Nephron progenitor cell (in vitro differentiated cells): Measurements from ENCODE around the gene PRDM11.

ENCODE experiments used
- DNase-seq: peaks from one replicate; pipeline ENCODE4 v3.0.0; 2021
- H3K27ac Mint-ChIP-seq: 2 replicates; pipeline ENCODE4 v1.8.0; 2021; ENCODE audit warnings: mild to moderate bottlenecking, moderate library complexity, mixed read lengths
- H3K27me3 Mint-ChIP-seq: 2 replicates; pipeline ENCODE4 v1.8.0; 2021; ENCODE audit warnings: mild to moderate bottlenecking, low read depth, mixed read lengths; ENCODE audit not compliant: poor library complexity
- H3K36me3 Mint-ChIP-seq: 2 replicates; pipeline ENCODE4 v1.8.0; 2021; ENCODE audit warnings: low read depth, mixed read lengths
- H3K4me1 Mint-ChIP-seq: 2 replicates; pipeline ENCODE4 v1.8.0; 2021; ENCODE audit warnings: mixed read lengths
- H3K4me3 Mint-ChIP-seq: 2 replicates; pipeline ENCODE4 v1.8.0; 2021; ENCODE audit warnings: mild to moderate bottlenecking, moderate library complexity, mixed read lengths
- H3K9me3 Mint-ChIP-seq: 2 replicates; pipeline ENCODE4 v1.8.0; 2021; ENCODE audit warnings: mild to moderate bottlenecking, moderate library complexity, mixed read lengths
- CTCF ChIP-seq: fragments of 200-600 bp; sonication (generic); IDR thresholded peaks from 2 replicates; pipeline ENCODE4 v1.5.0; 2021; ENCODE audit warnings: antibody characterized with exemption

PRDM11 gene

GRCh38 chr11:45273509-45273908, 127.1 kb downstream of the PRDM11 start:
- peaks cover 2% of the 10 kb centered on the region for H3K9me3 Mint-ChIP-seq
- peaks cover 68% of the 10 kb centered on the region for H3K27me3 Mint-ChIP-seq
- no peak overlapping the region for H3K4me3 Mint-ChIP-seq
- no peaks in the 10 kb centered on the region for H3K4me1 Mint-ChIP-seq
- DNase-seq: no peak
- H3K36me3 Mint-ChIP-seq: no peaks in the 10 kb centered on the region
- TF ChIP-seq CTCF: no peak
- no peak overlapping the region for H3K27ac Mint-ChIP-seq

- DNase-seq: no peak
- H3K27ac Mint-ChIP-seq: no peak overlapping the region
- H3K9me3 Mint-ChIP-seq: peaks cover 4% of the 10 kb centered on the region
- no peak for TF ChIP-seq CTCF
- no peak overlapping the region for H3K4me3 Mint-ChIP-seq
- no peaks in the 10 kb centered on the region for H3K36me3 Mint-ChIP-seq
- no peaks in the 10 kb centered on the region for H3K4me1 Mint-ChIP-seq
- peaks cover 65% of the 10 kb centered on the region for H3K27me3 Mint-ChIP-seq
Measured at GRCh38 chr11:45274206-45274605, 127.8 kb downstream of the PRDM11 start.

GRCh38 chr11:45275828-45276227, 129.4 kb downstream of the PRDM11 start:
- H3K27ac Mint-ChIP-seq: no peak overlapping the region
- peaks cover 19% of the 10 kb centered on the region for H3K9me3 Mint-ChIP-seq
- H3K27me3 Mint-ChIP-seq: peaks cover 51% of the 10 kb centered on the region
- no peak for DNase-seq
- H3K4me1 Mint-ChIP-seq: peaks cover 11% of the 10 kb centered on the region
- peaks cover 7% of the 10 kb centered on the region for H3K36me3 Mint-ChIP-seq
- TF ChIP-seq CTCF: no peak
- H3K4me3 Mint-ChIP-seq: no peak overlapping the region

- H3K9me3 Mint-ChIP-seq: peaks cover 19% of the 10 kb centered on the region
- H3K27ac Mint-ChIP-seq: no peak overlapping the region
- DNase-seq: no peak
- peaks cover 7% of the 10 kb centered on the region for H3K36me3 Mint-ChIP-seq
- peaks cover 46% of the 10 kb centered on the region for H3K27me3 Mint-ChIP-seq
- H3K4me1 Mint-ChIP-seq: peaks cover 29% of the 10 kb centered on the region
- H3K4me3 Mint-ChIP-seq: no peak overlapping the region
- no peak for TF ChIP-seq CTCF
Measured at GRCh38 chr11:45278714-45279113, 132.3 kb downstream of the PRDM11 start.

- peaks cover 7% of the 10 kb centered on the region for H3K36me3 Mint-ChIP-seq
- DNase-seq: no peak
- no peak for TF ChIP-seq CTCF
- H3K9me3 Mint-ChIP-seq: peaks cover 19% of the 10 kb centered on the region
- H3K4me3 Mint-ChIP-seq: no peak overlapping the region
- no peak overlapping the region for H3K27ac Mint-ChIP-seq
- H3K4me1 Mint-ChIP-seq: peaks cover 37% of the 10 kb centered on the region
- H3K27me3 Mint-ChIP-seq: peaks cover 46% of the 10 kb centered on the region
Measured at GRCh38 chr11:45279645-45280044, 133.2 kb downstream of the PRDM11 start.

GRCh38 chr11:45280449-45280848, 134.0 kb downstream of the PRDM11 start:
- no peak for TF ChIP-seq CTCF
- Mint-ChIP-seq H3K4me1 (peaks cover 42% of the 10 kb centered on the region), H3K4me3 (no peak overlapping the region), H3K36me3 (peaks cover 7% of the 10 kb centered on the region), H3K27me3 (peaks cover 46% of the 10 kb centered on the region), H3K9me3 (peaks cover 19% of the 10 kb centered on the region), H3K27ac (no peak overlapping the region)
- no peak for DNase-seq
